ENCODE data around the gene MLLT11.

MLLT11 gene

GRCh38 chr1:151047925-151048644 lies 12.1 kb upstream of the MLLT11 start:
- TF ChIP-seq, protein P1, sequence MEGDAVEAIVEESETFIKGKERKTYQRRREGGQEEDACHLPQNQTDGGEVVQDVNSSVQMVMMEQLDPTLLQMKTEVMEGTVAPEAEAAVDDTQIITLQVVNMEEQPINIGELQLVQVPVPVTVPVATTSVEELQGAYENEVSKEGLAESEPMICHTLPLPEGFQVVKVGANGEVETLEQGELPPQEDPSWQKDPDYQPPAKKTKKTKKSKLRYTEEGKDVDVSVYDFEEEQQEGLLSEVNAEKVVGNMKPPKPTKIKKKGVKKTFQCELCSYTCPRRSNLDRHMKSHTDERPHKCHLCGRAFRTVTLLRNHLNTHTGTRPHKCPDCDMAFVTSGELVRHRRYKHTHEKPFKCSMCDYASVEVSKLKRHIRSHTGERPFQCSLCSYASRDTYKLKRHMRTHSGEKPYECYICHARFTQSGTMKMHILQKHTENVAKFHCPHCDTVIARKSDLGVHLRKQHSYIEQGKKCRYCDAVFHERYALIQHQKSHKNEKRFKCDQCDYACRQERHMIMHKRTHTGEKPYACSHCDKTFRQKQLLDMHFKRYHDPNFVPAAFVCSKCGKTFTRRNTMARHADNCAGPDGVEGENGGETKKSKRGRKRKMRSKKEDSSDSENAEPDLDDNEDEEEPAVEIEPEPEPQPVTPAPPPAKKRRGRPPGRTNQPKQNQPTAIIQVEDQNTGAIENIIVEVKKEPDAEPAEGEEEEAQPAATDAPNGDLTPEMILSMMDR (IDR thresholded peaks at IDR 0.05; ENCODE audit: extremely low read depth, missing control alignments): peak; percentile 42
- peak; percentile 85 for DNase-seq (ENCODE audit: low spot score)

- TF ChIP-seq, protein P1 (IDR thresholded peaks at IDR 0.05; ENCODE audit: extremely low read depth, missing control alignments): no peak
These were observed 11.6 kb upstream of the MLLT11 start for GRCh38 chr1:151048645-151049032.

DNA sequence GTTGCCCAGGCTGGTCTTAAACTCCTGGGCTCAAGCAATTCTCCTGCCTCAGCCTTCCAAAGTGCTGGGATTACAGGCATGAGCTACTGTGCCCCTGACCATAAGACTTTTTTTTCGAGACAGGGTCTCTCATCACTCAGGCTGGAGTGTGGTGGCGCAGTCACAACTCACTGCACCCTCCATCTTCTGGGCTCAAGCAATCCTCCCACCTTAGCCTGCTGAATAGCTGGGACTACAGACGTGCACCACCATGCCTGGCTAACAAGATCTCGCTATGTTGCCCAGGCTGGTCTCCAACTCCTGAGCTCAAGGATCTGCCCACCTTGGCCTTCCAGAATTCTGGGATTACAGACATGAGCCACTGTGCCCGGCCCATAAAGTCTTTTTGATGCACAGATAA lies 10.7 kb upstream of the MLLT11 start:
- TF ChIP-seq, protein P1 (IDR thresholded peaks at IDR 0.05; ENCODE audit: extremely low read depth, missing control alignments): no peak
- no peak for DNase-seq (ENCODE audit: low spot score)

More at GRCh38 chr1:151048645-151049032, 11.6 kb upstream of the MLLT11 start:
- DNase-seq (ENCODE audit: low spot score): no peak

- TF ChIP-seq, protein P1 (IDR thresholded peaks at IDR 0.05; ENCODE audit: extremely low read depth, missing control alignments): no peak
- DNase-seq (ENCODE audit: low spot score): no peak
These were observed 10.0 kb upstream of the MLLT11 start for GRCh38 chr1:151050051-151050688.

DNA sequence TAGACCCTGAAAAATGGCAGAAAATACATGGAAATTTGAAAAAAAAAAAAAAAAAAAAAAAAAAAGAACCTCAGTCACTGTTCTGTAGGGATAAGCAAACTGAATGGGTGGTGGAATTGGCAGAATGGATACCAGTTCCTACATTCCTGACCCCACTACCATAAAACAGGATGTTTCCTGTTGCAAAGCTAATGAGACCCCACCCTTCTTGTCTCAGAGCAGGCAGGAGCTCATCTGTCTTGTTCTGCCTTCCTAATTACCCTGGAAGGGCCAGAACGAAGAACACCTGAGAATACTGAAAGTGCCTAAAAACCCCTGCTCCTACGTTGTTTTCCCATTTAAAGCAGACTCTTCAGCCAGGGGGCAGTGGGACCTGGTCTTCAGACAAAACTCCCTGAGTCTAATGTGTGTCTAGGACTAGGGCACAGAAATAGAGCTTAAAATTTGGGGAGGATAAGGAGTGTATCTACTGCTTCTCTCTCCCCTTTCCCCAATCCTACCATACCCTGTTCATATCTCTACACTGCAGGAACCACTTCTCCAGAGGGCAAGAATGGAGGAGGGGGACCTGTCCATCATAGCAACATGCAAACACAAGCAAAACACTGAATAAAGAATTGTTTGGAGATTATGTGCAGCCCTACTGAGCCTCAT lies 8.7 kb upstream of the MLLT11 start:
- DNase-seq (ENCODE audit: low spot score): no peak
- TF ChIP-seq, protein P1 (IDR thresholded peaks at IDR 0.05; ENCODE audit: extremely low read depth, missing control alignments): no peak

GRCh38 chr1:151054971-151055547 lies 5.1 kb upstream of the MLLT11 start:
- TF ChIP-seq, protein P1 (IDR thresholded peaks at IDR 0.05; ENCODE audit: extremely low read depth, missing control alignments): no peak
- DNase-seq (ENCODE audit: low spot score): no peak

GRCh38 chr1:151055581-151055980 lies 4.6 kb upstream of the MLLT11 start:
- DNase-seq (ENCODE audit: low spot score): no peak
- TF ChIP-seq, protein P1 (IDR thresholded peaks at IDR 0.05; ENCODE audit: extremely low read depth, missing control alignments): no peak
